ENCODE data around the gene YIPF3. TPM values are rescaled to one million over a fixed set of nuclear protein-coding genes. Genes with fewer than 3 reads are reported as not detected.
A peak's percentile ranks its signal among the peaks of the same experiment; 100 is the strongest.

Gene YIPF3
- total RNA-seq, 1 donor from 2014 or later: 68.5 TPM

DNA sequence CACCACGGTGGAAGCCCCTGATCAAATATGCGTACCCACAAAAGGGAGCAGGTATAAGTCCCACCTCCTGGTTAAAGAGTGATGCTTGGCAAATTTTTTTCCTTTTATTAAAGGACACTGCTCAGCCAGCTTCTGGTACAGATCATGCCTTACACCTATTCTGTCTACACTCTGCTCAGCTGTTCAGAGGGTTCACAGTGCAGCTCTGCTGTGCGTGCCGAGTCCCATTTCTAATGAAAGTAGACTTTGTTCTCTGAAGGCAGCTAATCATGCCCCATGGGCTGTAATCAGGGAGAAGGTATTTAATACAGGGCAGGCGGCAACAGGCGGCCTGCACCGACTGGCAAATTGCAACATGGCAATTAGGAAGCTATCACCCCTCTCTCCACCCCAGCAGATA, 22.9 kb downstream of the YIPF3 start:
- no peak for FAIRE-seq

GRCh38 chr6:43493230-43493629, 23.5 kb downstream of the YIPF3 start:
- no peak for FAIRE-seq
- no peak for DNase-seq (ENCODE audit: low spot score in 2 of 2)

More for the DNA sequence above, 22.9 kb downstream of the YIPF3 start:
- DNase-seq (ENCODE audit: low spot score in 2 of 2): no peak

DNA sequence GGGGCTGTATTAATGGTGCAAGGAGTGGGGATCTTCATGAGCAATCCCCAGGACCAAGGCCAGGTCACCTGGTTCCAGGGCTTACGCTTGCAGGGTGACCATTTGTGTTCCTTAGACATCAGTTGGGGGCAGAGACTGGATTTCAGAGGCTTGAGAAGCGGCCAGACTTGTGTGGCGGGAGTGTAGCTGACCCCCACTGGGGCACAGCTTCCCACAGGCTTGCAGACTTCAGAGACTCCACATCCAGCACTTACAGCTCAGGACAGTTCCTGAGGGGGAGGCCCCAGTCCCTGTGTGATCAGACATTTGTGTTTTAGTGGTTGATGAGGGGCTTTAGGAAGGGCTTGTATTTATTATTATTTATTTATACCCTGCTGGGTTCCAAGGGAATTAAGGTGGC, 24.1 kb downstream of the YIPF3 start:
- no peak for DNase-seq (ENCODE audit: low spot score in 2 of 2)
- FAIRE-seq: no peak

DNA sequence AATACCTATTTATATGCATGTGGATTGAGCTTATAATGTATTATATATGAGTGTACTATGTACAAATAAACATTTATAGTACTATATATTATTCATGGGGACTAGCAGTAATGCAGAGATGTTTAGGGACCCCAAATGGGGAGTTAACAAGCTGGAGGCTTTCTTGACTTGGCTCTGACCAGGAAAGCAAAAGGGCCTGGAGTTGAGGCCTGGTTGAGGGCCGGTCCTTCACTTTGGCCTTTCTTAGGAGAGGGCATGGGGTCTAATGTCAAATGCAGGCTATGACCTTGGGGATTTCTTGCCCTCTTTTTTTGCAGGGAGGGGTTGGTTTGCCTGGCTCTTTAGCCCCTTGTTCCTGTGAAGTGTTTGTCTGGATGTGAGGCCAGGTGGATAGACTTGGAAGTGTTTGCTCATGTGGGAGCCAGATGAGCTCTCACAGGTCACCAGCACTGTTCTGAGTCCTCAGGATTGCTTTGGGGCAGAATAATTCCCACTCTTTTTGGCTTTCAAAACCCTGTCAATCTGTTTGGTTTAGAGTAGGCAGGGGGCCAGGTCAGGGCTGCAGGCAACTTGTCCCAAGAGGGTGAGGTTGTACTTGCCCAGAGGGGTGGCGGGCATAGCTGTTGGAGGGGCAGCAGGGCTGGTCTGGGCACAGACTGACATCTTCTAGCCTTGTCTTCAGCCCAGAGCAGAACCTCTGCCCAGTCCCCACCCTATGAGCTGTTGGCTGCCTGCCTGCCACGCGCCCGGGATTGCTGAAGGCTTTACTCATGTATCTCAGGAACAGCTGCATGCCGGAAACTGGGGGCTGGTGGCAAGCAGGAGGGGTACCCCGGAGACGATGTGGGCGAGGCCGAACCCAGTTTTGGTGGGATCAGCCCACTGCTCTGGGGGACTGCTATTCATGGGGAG, 24.7 kb downstream of the YIPF3 start:
- no peak for FAIRE-seq
- DNase-seq (ENCODE audit: low spot score in 2 of 2): peak; percentile 65 to 67

DNA sequence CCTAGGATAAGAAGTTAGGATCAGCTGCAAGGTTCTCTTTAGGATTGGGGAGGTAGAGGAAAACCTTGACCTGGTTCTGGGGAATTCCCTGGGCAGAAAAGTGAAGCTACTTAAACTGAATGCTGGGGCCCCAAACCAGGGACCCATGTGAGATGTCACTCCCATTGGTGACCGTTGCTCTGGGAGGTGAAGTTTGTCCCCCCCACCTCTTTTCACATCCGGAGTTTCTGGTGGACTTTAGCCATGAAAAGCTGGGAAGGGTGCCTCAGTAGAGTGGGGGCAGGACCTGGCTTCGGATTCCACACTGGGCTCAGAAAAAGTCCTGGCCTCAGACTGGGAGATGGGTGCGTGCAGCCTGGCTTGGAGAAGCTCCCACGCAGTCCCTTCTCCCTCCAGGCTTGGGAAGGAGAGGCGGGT, 26.2 kb downstream of the YIPF3 start:
- no peak for FAIRE-seq
- DNase-seq (ENCODE audit: low spot score in 2 of 2): no peak

DNA sequence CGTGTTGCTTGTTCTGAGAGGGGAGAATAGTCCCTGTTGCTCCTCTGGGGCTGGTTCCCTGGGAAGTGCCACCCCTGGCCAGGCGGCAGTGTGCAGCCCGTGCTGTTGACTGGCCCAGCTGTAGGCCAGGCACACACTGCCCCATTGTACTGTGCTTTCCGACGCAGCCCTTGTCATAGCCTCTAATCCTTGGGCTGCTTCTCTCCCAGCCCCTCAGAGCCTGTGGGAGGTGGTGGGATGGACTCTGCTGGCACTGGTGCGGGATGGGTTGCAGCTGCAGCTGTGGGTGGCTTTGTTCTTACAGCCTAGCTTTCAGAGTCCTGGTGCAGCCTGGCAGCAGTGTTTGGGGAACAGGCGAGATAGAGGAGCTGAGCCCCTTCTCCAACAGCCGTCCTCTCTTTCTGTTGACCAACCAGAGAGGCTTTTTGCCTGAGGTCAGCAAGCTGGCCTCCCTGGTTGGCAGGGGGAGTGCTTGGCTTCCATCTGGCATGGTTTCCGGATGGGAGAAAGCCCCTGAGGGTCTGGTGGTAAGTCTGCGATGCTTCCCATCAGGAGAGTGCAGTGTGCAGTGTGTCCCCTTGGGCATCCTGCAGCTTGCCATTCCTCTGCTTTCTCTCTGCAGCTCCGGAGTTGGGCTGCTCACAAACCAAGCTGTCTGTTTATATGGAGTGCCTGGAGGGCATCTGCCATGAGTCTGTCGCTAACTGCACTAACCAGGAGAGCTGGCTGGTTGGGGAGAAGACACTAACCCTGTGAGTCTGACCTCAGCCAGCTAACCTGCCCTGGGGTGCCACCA, 27.3 kb downstream of the YIPF3 start:
- DNase-seq (ENCODE audit: low spot score in 2 of 2) (peak; percentile 64 to 66), FAIRE-seq (no peak)

DNA sequence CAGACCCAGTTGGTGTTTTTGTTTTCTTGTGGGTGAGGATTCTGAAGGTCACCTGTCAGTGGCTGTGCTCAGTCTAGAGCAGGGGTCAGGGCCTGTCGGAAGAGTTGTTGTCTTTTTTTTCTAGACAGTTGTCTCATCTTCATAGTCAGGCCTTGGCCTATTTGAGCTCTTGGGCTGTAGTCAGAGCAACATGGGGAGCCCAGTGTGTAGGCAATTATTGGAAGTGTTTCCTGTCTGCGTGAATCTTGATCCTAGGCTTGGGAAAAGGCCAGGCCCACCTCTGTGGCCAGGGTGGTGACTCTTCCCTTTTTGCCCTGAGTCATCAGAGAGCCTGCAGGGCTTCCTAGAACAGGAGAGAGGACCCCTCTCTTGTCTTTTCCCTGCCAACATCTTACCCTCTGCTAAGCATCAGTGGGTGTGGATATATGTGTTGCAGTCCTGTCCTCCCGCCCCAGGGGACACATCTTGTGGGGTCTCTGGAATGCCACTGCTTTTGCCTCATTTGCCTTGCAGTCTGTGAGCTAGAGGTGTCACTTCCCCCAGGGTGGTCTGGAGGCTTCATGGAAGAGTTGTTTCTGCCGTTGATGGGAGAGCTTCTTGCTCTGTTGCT, 28.0 kb downstream of the YIPF3 start:
- FAIRE-seq: no peak
- no peak for DNase-seq (ENCODE audit: low spot score in 2 of 2)

DNA sequence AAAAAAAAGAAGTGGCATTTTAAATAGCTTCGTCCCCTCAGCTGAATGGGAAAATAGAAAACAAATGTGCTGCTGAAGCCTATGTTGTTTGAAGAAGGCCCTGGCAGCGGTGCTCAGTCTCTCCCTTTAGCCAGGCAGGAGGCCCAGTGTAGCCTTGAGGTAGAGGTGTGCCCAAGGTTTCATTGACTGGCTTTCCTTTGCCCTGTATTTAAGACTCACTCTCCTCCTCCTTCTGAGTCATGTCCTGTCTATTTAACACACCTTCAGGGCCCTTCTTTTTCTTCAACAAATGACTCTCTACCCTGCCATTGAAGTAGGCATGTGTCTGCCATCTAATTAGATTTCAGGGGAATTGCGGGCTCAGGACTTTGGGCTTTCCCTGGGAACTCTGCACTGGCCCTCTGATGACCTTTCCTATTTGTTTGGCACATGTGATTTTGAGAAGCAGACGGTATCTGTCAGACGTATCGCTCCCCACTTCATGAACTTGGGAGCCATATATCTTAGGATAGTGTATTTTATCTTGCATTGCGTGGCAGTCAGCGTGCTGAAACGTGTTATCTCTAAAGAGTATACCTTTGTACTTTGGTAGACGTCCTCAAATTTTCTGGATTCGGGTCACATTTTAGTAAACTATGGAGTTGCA, 35.0 kb downstream of the YIPF3 start:
- FAIRE-seq (no peak), DNase-seq (ENCODE audit: low spot score in 2 of 2) (no peak)

DNA sequence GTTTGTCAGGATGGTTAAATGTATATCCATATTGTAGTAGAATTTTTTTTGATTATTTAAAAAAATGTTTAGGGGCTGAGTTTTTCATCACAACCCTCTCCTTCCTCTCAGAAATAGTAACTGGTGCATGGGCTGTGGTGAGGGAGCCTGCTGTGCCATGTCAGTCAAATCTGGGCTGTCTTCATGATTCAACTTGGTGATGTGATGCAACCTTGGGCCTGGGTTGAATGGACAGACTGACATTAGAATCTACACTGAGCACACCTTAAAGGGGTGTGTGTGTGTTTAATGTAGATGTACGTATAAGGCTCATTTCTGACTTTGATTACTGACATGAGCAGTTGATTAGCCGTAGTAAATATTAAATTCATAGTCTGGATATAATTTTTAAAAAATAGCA, 35.7 kb downstream of the YIPF3 start:
- DNase-seq (ENCODE audit: low spot score in 2 of 2) (no peak), FAIRE-seq (no peak)

- FAIRE-seq (no peak), DNase-seq (ENCODE audit: low spot score in 2 of 2) (no peak)
Measured at GRCh38 chr6:43478008-43478372, 38.7 kb downstream of the YIPF3 start.

DNA sequence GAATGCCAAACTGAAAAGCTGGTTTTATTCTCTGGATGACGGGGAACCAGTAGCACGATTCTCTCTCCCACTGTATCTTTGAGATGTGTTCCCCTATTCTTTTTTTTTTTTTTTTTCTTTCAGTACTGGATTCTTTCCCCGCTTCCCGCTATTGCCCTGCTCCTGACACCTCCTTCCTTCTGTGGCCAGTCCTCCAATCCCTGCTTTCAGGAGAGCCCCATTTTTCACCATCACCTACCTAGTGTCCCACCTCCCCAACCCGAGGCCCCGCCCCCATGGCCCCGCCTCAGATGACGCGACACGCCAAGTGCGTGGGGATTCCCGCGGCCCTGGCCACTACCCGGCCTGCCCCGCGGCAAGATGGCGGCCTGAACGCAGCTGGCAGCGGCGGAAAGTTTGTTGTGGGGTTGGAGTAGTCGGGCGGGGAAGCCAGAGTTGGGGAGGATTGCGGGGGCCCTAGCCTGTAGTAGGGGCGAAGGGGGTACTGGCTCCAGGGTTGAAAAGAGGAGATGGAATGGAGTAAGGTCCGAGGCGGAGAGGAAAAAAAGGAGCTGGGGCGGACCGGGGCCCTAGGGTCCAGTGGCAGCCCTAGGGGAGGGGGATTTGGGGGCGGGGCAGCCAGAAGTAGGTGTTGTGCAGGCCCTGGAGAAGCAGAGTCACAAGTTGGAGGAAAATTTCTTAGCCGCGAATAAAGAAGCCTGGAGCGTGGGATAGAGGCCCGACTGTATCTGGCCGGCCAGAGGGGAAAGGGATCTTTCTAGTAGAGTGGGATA, 39.3 kb downstream of the YIPF3 start, which contains the start of gene TJAP1:
TJAP1 (plus strand) TSS at position 336 of the 773 bp plus-strand sequence. CDS start 21,432 bp downstream, outside the sequence.
- FAIRE-seq: no peak
- peak; percentile 79 to 92 for DNase-seq (ENCODE audit: low spot score in 2 of 2)

- FAIRE-seq: no peak
Measured at GRCh38 chr6:43476746-43477145, 40.0 kb downstream of the YIPF3 start.

GRCh38 chr6:43475516-43475915, 41.2 kb downstream of the YIPF3 start:
- no peak for DNase-seq (ENCODE audit: low spot score in 2 of 2)
- no peak for FAIRE-seq

More at GRCh38 chr6:43476746-43477145, 40.0 kb downstream of the YIPF3 start:
- DNase-seq (ENCODE audit: low spot score in 2 of 2): no peak

- DNase-seq (ENCODE audit: low spot score in 2 of 2): no peak
- FAIRE-seq: no peak
Measured at GRCh38 chr6:43472515-43472914, 44.2 kb downstream of the YIPF3 start.

GRCh38 chr6:43471399-43471798, 45.3 kb downstream of the YIPF3 start:
- DNase-seq (ENCODE audit: low spot score in 2 of 2) (no peak), FAIRE-seq (no peak)

DNA sequence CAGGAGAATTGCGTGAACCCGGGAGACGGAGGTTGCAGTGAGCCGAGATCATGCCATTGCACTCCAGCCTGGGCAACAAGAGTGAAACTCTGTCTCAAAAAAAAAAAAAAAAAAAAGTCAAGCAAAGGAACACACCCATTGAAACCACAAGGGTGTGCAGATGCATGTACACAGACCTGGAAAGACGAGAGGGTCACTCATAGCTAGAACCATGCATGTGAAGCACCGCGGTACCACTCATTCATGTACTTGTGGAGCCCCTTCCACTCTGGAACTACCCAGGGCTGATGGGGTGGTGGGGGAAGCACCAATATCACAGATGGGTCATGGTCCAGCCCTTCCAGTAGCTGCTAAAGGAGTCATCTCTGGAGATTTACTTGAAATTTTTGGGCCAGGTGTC, 46.8 kb downstream of the YIPF3 start:
- no peak for FAIRE-seq
- no peak for DNase-seq (ENCODE audit: low spot score in 2 of 2)

DNA sequence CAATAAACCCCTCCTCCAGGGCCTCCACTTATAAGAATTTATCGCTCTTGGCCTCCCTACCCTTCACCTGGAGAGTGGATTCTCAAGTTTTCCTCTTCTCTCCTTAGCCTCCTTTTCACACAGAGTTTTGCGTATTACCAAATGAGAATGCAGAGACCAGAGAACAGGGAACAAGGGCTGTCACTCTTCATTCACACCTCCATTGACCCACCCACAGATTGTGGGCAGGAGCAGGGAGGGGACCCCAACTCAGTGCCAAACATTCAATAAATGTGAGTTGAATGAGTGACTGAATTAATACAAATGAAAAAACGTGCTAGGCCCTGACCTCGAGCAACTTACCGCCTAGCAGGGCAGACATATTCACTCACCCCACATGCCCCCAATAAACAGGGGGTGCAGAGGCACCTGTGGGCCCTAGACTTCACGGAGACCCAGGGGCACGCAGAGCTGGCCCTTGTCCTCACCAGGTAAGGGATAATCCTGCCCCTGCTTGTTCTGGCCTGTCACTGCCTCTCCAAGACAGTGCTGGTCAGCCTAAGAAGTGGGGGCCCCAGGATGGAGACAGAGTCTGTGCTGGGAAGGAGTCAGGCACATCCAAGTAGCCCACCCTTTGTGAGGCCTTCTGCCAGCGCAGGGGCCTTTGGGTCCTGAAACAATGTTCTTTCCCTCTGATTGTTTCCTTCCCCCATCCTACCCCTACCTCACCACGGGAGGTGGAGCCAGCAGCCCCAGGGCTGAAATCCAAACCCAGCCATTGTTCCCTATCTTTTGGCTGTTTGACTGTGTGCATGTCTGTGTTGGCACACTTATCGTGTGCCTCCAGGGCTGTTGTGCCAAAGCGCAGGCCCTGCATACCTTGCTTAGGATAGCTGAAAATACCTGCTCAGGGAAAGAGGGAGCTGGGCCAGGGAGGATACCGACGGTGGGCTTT, 47.7 kb downstream of the YIPF3 start:
- DNase-seq (ENCODE audit: low spot score in 2 of 2) (no peak), FAIRE-seq (no peak)

DNA sequence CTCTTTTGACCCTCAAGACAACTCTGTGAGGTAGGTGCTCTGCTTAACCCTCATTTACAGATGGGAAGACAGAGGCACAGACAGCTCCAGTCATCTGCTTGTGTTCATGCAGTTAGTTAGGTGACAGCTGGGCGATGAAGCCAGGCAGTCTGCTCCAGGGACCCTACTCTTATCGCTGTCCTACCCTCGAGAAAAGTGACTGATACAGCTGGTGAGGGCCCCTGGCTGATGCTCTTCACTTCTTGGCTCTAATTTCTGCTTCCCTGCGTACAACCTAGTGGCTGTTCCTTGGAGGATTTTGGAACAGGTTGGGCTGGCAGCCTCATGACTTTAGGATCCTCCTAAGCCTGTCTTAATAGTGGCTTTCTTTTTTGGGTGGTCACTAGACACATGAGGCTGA, 48.5 kb downstream of the YIPF3 start:
- no peak for FAIRE-seq

GRCh38 chr6:43467752-43468151, 49.0 kb downstream of the YIPF3 start:
- DNase-seq (ENCODE audit: low spot score in 2 of 2) (no peak), FAIRE-seq (no peak)

More for the DNA sequence above, 48.5 kb downstream of the YIPF3 start:
- no peak for DNase-seq (ENCODE audit: low spot score in 2 of 2)
